Mononuclear cell (primary cell): ENCODE results near the gene MUCL3. TPM values are rescaled to one million over a fixed set of nuclear protein-coding genes. Genes with fewer than 3 reads are reported as not detected.

ENCODE experiments used
- H3K27me3 ChIP-seq: 2 replicates; pipeline ENCODE4 v1.6.0; 2011; ENCODE audit warnings: low read length, control low read depth; ENCODE audit not compliant: insufficient read depth
- H3K4me1 ChIP-seq: 2 replicates; pipeline ENCODE4 v1.5.1; 2011; ENCODE audit warnings: mild to moderate bottlenecking, low read length, control low read depth; ENCODE audit not compliant: insufficient read depth
- H3K4me3 ChIP-seq: 2 replicates; pipeline ENCODE4 v1.5.1; 2011; ENCODE audit warnings: mild to moderate bottlenecking, low read length, moderate library complexity
- H3K9me3 ChIP-seq: 2 replicates; pipeline ENCODE4 v1.5.1; 2011; ENCODE audit warnings: low read depth, mild to moderate bottlenecking, control low read depth, low read length
- total RNA-seq: library from RNA; depleted of rRNA; stranded (reverse); fragments of >200 nt; gene quantifications from one replicate; pipeline ENCODE4 v1.2.3, GENCODE V29; 2012

MUCL3 gene, protein sequence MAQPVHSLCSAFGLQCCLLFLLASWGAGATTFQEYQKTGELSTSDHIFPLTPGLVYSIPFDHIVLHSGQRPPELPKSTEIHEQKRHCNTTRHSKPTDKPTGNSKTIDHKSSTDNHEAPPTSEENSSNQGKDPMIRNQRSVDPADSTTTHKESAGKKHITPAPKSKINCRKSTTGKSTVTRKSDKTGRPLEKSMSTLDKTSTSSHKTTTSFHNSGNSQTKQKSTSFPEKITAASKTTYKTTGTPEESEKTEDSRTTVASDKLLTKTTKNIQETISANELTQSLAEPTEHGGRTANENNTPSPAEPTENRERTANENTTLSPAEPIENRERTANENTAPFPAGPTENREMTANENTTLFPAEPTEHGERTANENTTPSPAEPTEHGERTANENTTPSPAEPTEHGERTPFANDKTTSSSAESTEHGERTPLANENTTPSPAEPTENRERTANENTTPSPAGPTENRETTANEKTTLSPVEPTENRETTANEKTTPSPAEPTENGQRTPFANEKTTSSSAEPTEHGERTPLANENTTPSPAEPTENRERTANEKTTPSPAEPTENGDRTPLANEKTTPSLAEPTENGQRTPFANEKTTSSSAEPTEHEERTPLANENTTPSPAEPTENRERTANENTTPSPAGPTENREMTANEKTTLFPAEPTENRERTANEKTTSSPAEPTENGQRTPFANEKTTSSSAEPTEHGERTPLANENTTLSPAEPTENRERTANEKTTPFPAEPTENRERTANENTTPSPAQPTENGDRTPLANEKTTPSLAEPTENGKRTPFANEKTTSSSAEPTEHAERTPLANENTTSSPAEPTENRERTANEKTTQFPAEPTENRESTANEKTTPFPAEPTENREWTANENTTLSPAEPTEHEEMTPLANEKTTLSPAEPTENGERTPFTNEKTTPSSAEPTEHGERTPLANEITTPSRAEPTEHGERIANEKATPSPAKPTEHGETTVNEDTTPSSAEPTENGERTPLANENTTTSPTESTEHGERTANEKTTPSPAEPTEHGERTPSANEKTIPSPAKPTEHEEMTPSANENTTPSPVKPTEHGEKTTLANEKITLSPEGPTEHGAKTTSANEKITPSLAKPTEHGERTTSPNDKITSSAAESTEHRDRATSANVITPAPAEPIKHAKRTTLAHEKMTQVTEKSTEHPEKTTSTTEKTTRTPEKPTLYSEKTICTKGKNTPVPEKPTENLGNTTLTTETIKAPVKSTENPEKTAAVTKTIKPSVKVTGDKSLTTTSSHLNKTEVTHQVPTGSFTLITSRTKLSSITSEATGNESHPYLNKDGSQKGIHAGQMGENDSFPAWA (N-terminal part only)
- not detected for total RNA-seq

DNA sequence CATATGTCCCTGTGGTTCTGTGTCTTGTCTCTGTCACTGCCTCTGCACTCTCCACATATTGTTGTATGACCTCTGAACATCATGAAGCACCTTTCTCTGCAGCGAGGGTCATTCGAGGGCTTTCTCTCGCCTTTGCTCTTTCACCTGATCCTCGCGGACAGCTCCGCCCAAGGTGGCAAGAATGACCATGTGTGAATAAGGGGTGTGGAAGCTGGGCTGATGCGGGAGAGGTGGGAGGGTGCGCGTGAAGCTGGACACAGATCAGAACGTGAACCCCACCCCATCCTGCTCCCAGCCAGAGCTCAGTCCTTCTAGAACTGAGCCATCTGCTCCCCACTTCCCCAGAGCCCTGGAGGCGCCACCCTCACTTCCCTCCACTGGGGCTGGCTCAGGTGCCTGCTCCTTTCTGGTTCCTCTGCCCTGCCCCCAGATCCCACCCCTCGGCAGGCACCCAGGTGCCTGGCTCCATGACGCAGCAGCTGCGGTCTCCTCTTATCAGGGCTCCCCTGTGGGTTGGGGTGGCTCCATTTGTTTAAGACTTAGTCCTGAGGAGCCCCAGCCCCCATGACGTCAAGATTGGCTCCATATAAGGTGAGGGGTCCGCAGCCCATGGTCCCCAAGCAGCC is at the start of gene MUCL3:
TSS of gene MUCL3 (plus strand) at position 613 of the 626 bp plus-strand sequence. CDS start 27 bp downstream, outside the sequence.
- Histone ChIP-seq H3K9me3 (no peaks in the 10 kb centered on the region), H3K4me1 (no peaks in the 10 kb centered on the region), H3K4me3 (no peak within 1 kb of the TSS), H3K27me3 (peaks cover 21% of the 10 kb centered on the region)

DNA sequence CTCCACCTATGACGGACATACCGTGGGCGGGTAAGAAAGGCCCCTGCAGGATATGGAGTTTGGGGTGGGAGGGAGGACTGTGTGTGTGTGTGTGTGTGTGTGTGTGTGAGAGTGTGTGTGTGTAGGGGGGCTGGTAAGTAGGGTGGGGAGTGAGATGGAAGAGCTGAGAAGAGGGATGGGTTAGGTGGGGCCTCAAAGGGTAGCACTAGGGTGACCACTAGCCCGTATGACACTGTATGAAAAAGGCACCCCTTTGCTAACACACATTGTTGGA is 49.4 kb upstream of the MUCL3 start:
- Histone ChIP-seq H3K4me3 (no peak overlapping the region), H3K4me1 (peaks cover 3% of the 10 kb centered on the region), H3K9me3 (no peaks in the 10 kb centered on the region), H3K27me3 (peaks cover 4% of the 10 kb centered on the region)

DNA sequence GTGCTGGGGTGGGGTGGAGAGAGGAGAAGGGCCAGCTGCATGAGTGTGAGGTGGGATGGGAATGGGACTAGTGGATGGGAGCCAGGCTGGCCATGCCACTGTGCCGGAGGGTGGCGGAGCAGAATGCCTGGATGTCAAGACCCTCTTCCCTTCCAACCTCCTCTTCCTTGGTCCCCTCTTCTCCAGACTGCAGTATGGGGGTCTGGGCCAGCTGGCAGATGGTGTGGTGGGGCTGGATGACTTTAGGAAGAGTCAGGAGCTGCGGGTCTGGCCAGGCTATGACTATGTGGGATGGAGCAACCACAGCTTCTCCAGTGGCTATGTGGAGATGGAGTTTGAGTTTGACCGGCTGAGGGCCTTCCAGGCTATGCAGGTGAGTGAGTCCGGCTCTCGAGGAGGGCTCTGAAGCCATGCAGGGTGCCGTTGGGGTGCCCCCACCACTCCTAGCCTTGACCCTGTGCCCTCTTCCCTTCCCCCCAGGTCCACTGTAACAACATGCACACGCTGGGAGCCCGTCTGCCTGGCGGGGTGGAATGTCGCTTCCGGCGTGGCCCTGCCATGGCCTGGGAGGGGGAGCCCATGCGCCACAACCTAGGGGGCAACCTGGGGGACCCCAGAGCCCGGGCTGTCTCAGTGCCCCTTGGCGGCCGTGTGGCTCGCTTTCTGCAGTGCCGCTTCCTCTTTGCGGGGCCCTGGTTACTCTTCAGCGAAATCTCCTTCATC is 48.8 kb upstream of the MUCL3 start:
- H3K4me1 ChIP-seq: no peaks in the 10 kb centered on the region
- no peaks in the 10 kb centered on the region for H3K9me3 ChIP-seq
- no peaks in the 10 kb centered on the region for H3K27me3 ChIP-seq
- no peak overlapping the region for H3K4me3 ChIP-seq

DNA sequence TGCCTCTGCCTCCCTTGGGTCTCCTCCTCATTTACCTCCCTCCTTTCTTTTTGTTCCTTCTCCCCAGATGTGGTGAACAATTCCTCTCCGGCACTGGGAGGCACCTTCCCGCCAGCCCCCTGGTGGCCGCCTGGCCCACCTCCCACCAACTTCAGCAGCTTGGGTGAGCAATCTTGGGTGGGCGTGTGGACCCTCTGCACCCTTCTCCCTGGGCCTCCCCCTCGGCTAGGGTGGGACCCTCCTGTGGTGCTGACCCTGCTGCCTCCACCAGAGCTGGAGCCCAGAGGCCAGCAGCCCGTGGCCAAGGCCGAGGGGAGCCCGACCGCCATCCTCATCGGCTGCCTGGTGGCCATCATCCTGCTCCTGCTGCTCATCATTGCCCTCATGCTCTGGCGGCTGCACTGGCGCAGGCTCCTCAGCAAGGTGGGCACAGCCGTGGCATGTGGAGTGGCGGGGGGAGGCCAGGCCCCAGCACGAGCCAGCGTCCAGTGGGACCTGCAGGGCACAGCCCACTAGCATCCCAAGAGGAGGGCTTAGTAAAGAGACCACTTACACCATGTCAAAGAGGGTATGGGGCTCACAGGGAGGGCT is 47.7 kb upstream of the MUCL3 start:
- Histone ChIP-seq H3K9me3 (no peaks in the 10 kb centered on the region), H3K4me1 (no peaks in the 10 kb centered on the region), H3K4me3 (no peak overlapping the region), H3K27me3 (no peaks in the 10 kb centered on the region)

DNA sequence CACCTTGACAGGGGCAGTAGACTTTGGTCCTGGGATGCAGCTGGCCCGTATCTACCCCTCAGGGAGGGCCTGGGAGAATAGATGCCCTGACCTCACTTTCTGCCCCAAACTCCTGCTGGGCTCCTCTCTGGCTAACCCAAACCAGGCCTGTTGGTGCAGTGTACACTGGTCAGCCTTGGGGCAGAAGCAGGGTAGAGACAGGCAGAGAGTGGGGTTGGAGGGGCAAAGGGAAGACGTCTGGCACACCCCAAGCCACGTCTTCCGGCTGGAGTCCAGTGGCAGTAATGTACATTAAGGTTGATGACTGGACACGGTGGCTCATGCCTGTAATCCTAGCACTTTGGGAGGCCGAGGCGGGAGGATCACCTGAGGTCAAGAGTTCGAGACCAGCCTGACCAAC is 47.1 kb upstream of the MUCL3 start:
- Histone ChIP-seq H3K4me1 (no peaks in the 10 kb centered on the region), H3K9me3 (no peaks in the 10 kb centered on the region), H3K27me3 (no peaks in the 10 kb centered on the region), H3K4me3 (no peak overlapping the region)

DNA sequence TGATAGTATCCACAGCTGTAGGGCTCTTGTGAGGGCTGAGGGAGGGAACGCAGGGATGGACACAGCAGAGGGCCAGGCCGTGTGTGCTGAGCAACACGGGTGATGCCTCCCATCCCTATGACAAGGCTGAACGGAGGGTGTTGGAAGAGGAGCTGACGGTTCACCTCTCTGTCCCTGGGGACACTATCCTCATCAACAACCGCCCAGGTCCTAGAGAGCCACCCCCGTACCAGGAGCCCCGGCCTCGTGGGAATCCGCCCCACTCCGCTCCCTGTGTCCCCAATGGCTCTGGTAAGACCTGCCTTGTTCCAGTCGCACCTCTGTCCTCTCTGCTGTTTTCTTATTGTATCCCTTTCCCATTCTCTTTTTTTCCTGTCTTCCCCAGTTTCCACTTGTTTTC is 46.4 kb upstream of the MUCL3 start:
- Histone ChIP-seq H3K4me3 (no peak overlapping the region), H3K27me3 (no peaks in the 10 kb centered on the region), H3K4me1 (no peaks in the 10 kb centered on the region), H3K9me3 (no peaks in the 10 kb centered on the region)

DNA sequence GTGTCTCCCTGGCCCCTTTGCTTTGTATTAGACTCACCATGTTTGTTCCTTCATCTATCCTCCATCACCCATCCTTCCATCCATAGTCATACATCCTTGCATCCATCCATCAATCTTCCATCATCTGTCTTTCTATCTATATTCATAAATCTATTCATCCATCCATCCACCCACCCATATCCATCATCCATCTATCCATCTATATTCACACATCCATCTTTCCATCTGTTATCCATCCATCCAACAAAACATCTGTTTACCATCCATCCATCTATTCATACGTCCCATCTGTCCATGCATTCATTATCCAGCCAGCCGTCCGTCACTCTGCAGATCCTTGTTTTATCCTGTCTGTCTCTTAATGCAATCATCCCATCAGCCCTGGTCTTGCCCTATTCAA is 45.8 kb upstream of the MUCL3 start:
- Histone ChIP-seq H3K27me3 (no peaks in the 10 kb centered on the region), H3K4me3 (no peak overlapping the region), H3K4me1 (no peaks in the 10 kb centered on the region), H3K9me3 (no peaks in the 10 kb centered on the region)

DNA sequence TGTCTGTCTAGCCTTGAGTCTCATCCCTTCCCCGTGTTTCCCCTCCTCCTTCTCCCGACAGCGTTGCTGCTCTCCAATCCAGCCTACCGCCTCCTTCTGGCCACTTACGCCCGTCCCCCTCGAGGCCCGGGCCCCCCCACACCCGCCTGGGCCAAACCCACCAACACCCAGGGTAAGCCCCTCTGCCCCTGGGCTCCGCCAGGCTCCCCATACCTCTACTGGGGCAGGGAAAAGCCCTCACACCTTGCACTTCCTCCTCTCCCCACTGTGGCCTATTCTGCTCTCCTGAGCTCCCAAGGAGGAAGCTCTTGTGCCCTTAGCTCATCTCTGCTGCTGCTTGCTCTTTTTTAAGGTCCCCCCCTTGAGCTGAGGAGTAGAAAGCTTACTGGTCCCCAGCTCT is 45.4 kb upstream of the MUCL3 start:
- H3K4me1 ChIP-seq: no peaks in the 10 kb centered on the region
- no peak overlapping the region for H3K4me3 ChIP-seq
- no peaks in the 10 kb centered on the region for H3K9me3 ChIP-seq
- no peaks in the 10 kb centered on the region for H3K27me3 ChIP-seq

DNA sequence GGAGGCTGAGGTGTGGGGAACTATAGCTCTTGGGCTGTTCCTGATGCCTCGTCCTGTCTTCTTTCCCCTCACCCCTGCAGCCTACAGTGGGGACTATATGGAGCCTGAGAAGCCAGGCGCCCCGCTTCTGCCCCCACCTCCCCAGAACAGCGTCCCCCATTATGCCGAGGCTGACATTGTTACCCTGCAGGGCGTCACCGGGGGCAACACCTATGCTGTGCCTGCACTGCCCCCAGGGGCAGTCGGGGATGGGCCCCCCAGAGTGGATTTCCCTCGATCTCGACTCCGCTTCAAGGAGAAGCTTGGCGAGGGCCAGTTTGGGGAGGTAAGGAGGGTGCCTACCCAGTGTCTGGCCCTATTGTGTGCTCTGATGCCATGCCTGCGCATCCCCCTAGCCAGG is 44.2 kb upstream of the MUCL3 start:
- Histone ChIP-seq H3K9me3 (no peaks in the 10 kb centered on the region), H3K4me1 (no peaks in the 10 kb centered on the region), H3K4me3 (no peak overlapping the region), H3K27me3 (no peaks in the 10 kb centered on the region)

DNA sequence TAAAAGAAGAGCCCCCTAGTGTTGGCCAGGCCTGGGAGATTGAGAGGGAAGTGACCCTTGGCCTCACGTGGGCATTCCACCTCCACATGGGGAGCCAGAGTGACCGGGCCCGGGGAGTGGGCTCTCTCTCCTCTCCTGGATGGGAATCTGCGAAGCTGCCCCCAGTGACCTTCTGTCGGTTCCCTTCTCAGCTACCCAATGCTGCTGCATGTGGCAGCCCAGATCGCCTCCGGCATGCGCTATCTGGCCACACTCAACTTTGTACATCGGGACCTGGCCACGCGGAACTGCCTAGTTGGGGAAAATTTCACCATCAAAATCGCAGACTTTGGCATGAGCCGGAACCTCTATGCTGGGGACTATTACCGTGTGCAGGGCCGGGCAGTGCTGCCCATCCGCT is 42.9 kb upstream of the MUCL3 start:
- no peaks in the 10 kb centered on the region for H3K9me3 ChIP-seq
- no peaks in the 10 kb centered on the region for H3K4me1 ChIP-seq
- no peak overlapping the region for H3K4me3 ChIP-seq
- no peaks in the 10 kb centered on the region for H3K27me3 ChIP-seq

DNA sequence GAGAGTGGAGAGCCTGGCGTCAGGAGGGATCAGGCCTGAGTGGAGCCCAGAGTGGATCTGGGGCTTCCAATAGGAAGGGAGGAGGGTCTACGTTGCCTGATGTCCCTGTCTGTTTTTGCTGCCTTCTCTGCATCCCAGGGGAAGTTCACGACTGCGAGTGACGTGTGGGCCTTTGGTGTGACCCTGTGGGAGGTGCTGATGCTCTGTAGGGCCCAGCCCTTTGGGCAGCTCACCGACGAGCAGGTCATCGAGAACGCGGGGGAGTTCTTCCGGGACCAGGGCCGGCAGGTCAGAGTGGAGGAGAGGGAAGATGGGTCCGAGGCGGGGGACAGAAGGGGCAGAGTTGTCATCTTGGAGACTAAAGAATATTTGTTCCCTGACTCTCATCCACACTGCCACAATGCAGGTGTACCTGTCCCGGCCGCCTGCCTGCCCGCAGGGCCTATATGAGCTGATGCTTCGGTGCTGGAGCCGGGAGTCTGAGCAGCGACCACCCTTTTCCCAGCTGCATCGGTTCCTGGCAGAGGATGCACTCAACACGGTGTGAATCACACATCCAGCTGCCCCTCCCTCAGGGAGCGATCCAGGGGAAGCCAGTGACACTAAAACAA is 41.9 kb upstream of the MUCL3 start:
- H3K4me1 ChIP-seq: peaks cover 3% of the 10 kb centered on the region
- H3K27me3 ChIP-seq: no peaks in the 10 kb centered on the region
- no peak overlapping the region for H3K4me3 ChIP-seq
- H3K9me3 ChIP-seq: no peaks in the 10 kb centered on the region

DNA sequence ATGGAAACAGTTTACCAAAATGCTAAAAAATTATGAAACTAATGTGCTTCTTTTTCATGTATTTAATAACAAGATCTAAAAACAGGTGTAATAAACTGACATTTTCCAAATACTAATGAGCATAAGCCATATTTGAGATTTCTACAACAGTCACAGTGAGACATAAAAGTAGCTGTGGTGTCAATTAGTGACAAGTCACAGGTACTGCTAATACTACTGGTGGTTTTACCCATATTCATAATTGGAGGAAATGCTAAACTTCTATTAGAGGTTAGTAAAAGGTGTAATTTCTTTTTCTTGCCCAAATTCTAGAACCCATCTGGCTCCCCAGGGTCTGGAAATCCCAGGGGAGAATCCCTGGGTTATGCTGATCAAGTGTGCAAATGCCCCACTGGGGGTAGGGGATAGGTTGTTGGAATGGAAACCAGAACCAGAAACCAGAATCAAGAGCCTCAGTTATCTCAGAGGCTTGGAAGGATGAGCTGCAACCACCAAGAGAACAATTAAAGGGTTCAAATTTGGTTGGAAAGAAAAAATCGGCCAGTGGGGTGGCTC is 39.8 kb upstream of the MUCL3 start:
- H3K27me3 ChIP-seq: no peaks in the 10 kb centered on the region
- peaks cover 3% of the 10 kb centered on the region for H3K4me1 ChIP-seq
- H3K9me3 ChIP-seq: no peaks in the 10 kb centered on the region
- no peak overlapping the region for H3K4me3 ChIP-seq

DNA sequence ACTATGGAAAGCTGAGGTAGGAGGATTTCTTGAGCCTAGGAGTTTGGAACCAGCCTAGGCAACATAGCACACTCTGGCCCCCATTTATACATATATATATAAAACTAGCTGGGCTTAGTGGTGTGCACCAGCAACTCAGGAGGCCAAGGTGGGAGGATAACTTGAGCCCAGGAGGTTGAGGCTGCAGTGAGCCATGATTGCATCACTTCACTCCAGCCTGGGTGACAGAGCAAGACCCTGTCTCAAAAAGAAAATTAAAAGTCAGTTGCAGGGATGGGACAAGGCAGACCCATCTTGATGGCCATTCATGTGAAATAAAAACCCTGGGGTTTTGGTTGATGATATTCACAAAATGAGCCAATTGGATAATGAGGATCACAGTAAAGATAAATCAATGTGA is 39.3 kb upstream of the MUCL3 start:
- H3K27me3 ChIP-seq: no peaks in the 10 kb centered on the region
- no peak overlapping the region for H3K4me3 ChIP-seq
- no peaks in the 10 kb centered on the region for H3K9me3 ChIP-seq
- H3K4me1 ChIP-seq: peaks cover 3% of the 10 kb centered on the region
